Tibial artery (tissue), 4 donors: Measurements from ENCODE around the gene THRB.

ENCODE experiments used
- DNase-seq, 2 donors: peaks; one replicate each; pipeline ENCODE4 v3.0.0-alpha.2; 2019
- H3K27ac ChIP-seq, 2 donors: fragments of 200-600 bp; sonication (generic) in 1 of 2; 1 replicate in 1 of 2; 2 replicates in 1 of 2; pipeline ENCODE4 v1.5.1; 2018 to 2019; ENCODE audit warnings: mild to moderate bottlenecking in 1 of 2
- H3K27me3 ChIP-seq, 2 donors: fragments of 200-600 bp; sonication (generic) in 1 of 2; one replicate each; pipeline versions ENCODE4 v1.5.1 to v1.6.0; 2016 to 2019
- H3K36me3 ChIP-seq, 3 donors: fragments of 200-600 bp; sonication (generic) in 2 of 3; one replicate each; pipeline ENCODE4 v1.5.1; 2016 to 2019; ENCODE audit warnings: mild to moderate bottlenecking in 2 of 3
- H3K4me1 ChIP-seq, 4 donors: fragments of 200-600 bp; sonication (generic) in 2 of 4; 1 replicate in 3 of 4; 2 replicates in 1 of 4; pipeline ENCODE4 v1.5.1; 2016 to 2019
- H3K4me3 ChIP-seq, 2 donors: fragments of 200-600 bp; sonication (generic) in 1 of 2; 1 replicate in 1 of 2; 2 replicates in 1 of 2; pipeline ENCODE4 v1.5.1; 2018 to 2019; ENCODE audit warnings: mild to moderate bottlenecking in 2 of 2
- H3K9me3 ChIP-seq, 3 donors: fragments of 200-600 bp; sonication (generic) in 1 of 3; one replicate each; pipeline ENCODE4 v1.5.1; 2016 to 2019
- CTCF ChIP-seq, 2 experiments: fragments of 200-600 bp in 1 of 2; fragments of 450-650 bp in 1 of 2; IDR thresholded peaks; one replicate each; pipeline ENCODE4 v1.5.1; 2017 to 2019; ENCODE audit warnings: antibody characterized with exemption in 2 of 2, mild to moderate bottlenecking in 1 of 2, moderate library complexity in 1 of 2
- intact Hi-C: fragments of 100-400 bp; cut with DNase I; formaldehyde crosslinking; loops from one replicate; pipeline ENCODE4 v1.15.0; 2023; ENCODE audit warnings: low total_unique reads

THRB gene

GRCh38 chr3:24151594-24151993 is 343.1 kb downstream of the THRB start:
- TF ChIP-seq CTCF (IDR thresholded peaks at IDR 0.05) = no peak
- Histone ChIP-seq H3K27me3 (no peaks in the 10 kb centered on the region), H3K4me3 (no peak overlapping the region), H3K36me3 (no peaks in the 10 kb centered on the region), H3K9me3 (no peaks in the 10 kb centered on the region), H3K27ac (peak overlapping the region; percentile 10 to 44), H3K4me1 (peaks cover 0 to 64% (median 8%) of the 10 kb centered on the region in 4 donors)
- intact Hi-C loops = loop anchor here (10.0 kb wide), 1 partner anchor 73 kb away; no protein-coding TSS in a partner anchor
- no peak for DNase-seq

- no peaks in the 10 kb centered on the region for H3K9me3 ChIP-seq
- peaks cover 0 to 82% (median 11%) of the 10 kb centered on the region in 4 donors for H3K4me1 ChIP-seq
- TF ChIP-seq CTCF (IDR thresholded peaks at IDR 0.05) = no peak
- peak overlapping the region in 1 of 2 donors; percentile 11 for H3K27ac ChIP-seq
- no peaks in the 10 kb centered on the region for H3K27me3 ChIP-seq
- H3K36me3 ChIP-seq = no peaks in the 10 kb centered on the region
- DNase-seq = no peak
- H3K4me3 ChIP-seq = no peak overlapping the region
- intact Hi-C loops = no loop called here
These were observed 345.6 kb downstream of the THRB start for GRCh38 chr3:24149032-24149431.

- no peaks in the 10 kb centered on the region for H3K9me3 ChIP-seq
- H3K27me3 ChIP-seq = no peaks in the 10 kb centered on the region
- H3K36me3 ChIP-seq = peaks cover 23 to 26% (median 23%) of the 10 kb centered on the region in 3 donors
- peak overlapping the region; percentile 39 to 70 for H3K27ac ChIP-seq
- H3K4me3 ChIP-seq = no peak overlapping the region
- H3K4me1 ChIP-seq = peaks cover 0 to 53% (median 3%) of the 10 kb centered on the region in 4 donors
- peak in 1 of 2 experiments; percentile 20 for TF ChIP-seq CTCF (IDR thresholded peaks at IDR 0.05)
- intact Hi-C loops = no loop called here
- no peak for DNase-seq
These were observed 348.4 kb downstream of the THRB start for GRCh38 chr3:24145981-24146822.

GRCh38 chr3:24145481-24145880 is 349.2 kb downstream of the THRB start:
- Histone ChIP-seq H3K4me1 (peaks cover 0 to 48% (median 3%) of the 10 kb centered on the region in 4 donors), H3K27me3 (no peaks in the 10 kb centered on the region), H3K4me3 (no peak overlapping the region), H3K36me3 (peaks cover 23 to 26% (median 23%) of the 10 kb centered on the region in 3 donors), H3K9me3 (no peaks in the 10 kb centered on the region), H3K27ac (peak overlapping the region; percentile 39 to 70)
- no peak for DNase-seq
- no peak for TF ChIP-seq CTCF (IDR thresholded peaks at IDR 0.05)
- intact Hi-C loops = no loop called here

GRCh38 chr3:24142127-24142526 is 352.5 kb downstream of the THRB start:
- TF ChIP-seq CTCF (IDR thresholded peaks at IDR 0.05) = no peak
- Histone ChIP-seq H3K4me1 (peaks cover 0 to 56% (median 3%) of the 10 kb centered on the region in 4 donors), H3K4me3 (no peak overlapping the region), H3K9me3 (no peaks in the 10 kb centered on the region), H3K36me3 (peaks cover 23 to 26% (median 23%) of the 10 kb centered on the region in 3 donors), H3K27ac (no peak overlapping the region), H3K27me3 (no peaks in the 10 kb centered on the region)
- DNase-seq = no peak
- intact Hi-C loops = no loop called here
